Neural cell (in vitro differentiated cells): ENCODE measurements around the gene ACER1. TPM values are rescaled to one million over a fixed set of nuclear protein-coding genes. Genes with fewer than 3 reads are reported as not detected.

Experiments
- H2AFZ ChIP-seq: fragments of 200-600, 300-800 bp; sonication (generic), shearing (Covaris generic); 2 replicates; pipeline ENCODE4 v1.6.0; 2014; ENCODE audit warnings: low read depth, mild to moderate bottlenecking, antibody characterized with exemption, low read length, moderate library complexity
- H3F3A ChIP-seq: fragments of 200-600 bp; shearing (Covaris generic); 2 replicates; pipeline ENCODE4 v1.6.1; 2016; ENCODE audit warnings: mild to moderate bottlenecking, moderate library complexity, mixed read lengths, antibody characterized with exemption, low read length; ENCODE audit not compliant: insufficient read depth, poor library complexity, severe bottlenecking
- H3K27ac ChIP-seq: fragments of 200-600, 300-800 bp; sonication (generic), shearing (Covaris generic); 2 replicates; pipeline ENCODE4 v1.5.1; 2014; ENCODE audit warnings: mild to moderate bottlenecking, low read length, moderate library complexity
- H3K27me3 ChIP-seq: fragments of 300-800, 200-600 bp; sonication (generic), shearing (Covaris generic); 2 replicates; pipeline ENCODE4 v1.6.0; 2014; ENCODE audit warnings: mild to moderate bottlenecking, low read depth, low read length, moderate library complexity; ENCODE audit not compliant: insufficient read depth
- H3K36me3 ChIP-seq: fragments of 300-800, 200-600 bp; sonication (generic), shearing (Covaris generic); 2 replicates; pipeline ENCODE4 v1.5.1; 2014; ENCODE audit warnings: mild to moderate bottlenecking, antibody characterized with exemption, low read length, moderate library complexity; ENCODE audit not compliant: insufficient read depth
- H3K4me2 ChIP-seq: fragments of 300-800, 200-600 bp; sonication (generic), shearing (Covaris generic); 2 replicates; pipeline ENCODE4 v1.6.0; 2014; ENCODE audit warnings: mild to moderate bottlenecking, low read length
- H3K4me3 ChIP-seq: fragments of 300-800, 200-600 bp; sonication (generic), shearing (Covaris generic); 2 replicates; pipeline ENCODE4 v1.5.1; 2014; ENCODE audit warnings: mild to moderate bottlenecking, low read length, moderate library complexity
- H3K79me2 ChIP-seq: fragments of 200-600 bp; shearing (Covaris generic); replicated peaks from 2 replicates; pipeline ENCODE4 v1.6.0; 2014; ENCODE audit warnings: mild to moderate bottlenecking, low read length, moderate library complexity; ENCODE audit not compliant: insufficient read depth
- H3K9ac ChIP-seq: fragments of 300-800, 200-600 bp; sonication (generic), shearing (Covaris generic); 2 replicates; pipeline ENCODE4 v1.6.1; 2016; ENCODE audit warnings: mild to moderate bottlenecking, low read length, mixed read lengths
- H3K9me2 ChIP-seq: fragments of 200-600 bp; shearing (Covaris generic); 2 replicates; pipeline ENCODE4 v1.6.1; 2016; ENCODE audit warnings: mild to moderate bottlenecking, low read length, mixed read lengths; ENCODE audit not compliant: insufficient read depth
- H3K9me3 ChIP-seq: fragments of 200-600, 300-800 bp; sonication (generic), shearing (Covaris generic); 2 replicates; pipeline ENCODE4 v1.6.1; 2016; ENCODE audit warnings: mild to moderate bottlenecking, mixed run types, low read length, moderate library complexity, mixed read lengths
- H4K20me1 ChIP-seq: fragments of 200-600 bp; shearing (Covaris generic); 2 replicates; pipeline ENCODE4 v1.6.1; 2016; ENCODE audit warnings: mild to moderate bottlenecking, mixed run types; ENCODE audit not compliant: insufficient read depth
- EP300 ChIP-seq: fragments of 450-650 bp; conservative IDR thresholded peaks from 2 replicates; pipeline ENCODE4 v1.6.1; 2014; ENCODE audit warnings: antibody characterized with exemption, mild to moderate bottlenecking, moderate library complexity; ENCODE audit not compliant: poor library complexity, severe bottlenecking
- EZH2 ChIP-seq: fragments of 200-600, 300-800 bp; shearing (Covaris generic), sonication (generic); IDR thresholded peaks from 2 replicates; pipeline ENCODE4 v1.6.1; 2014; ENCODE audit warnings: antibody characterized with exemption, low read length, borderline replicate concordance, mild to moderate bottlenecking; ENCODE audit not compliant: insufficient read depth, poor library complexity, severe bottlenecking
- MXI1 ChIP-seq: fragments of 450-650 bp; conservative IDR thresholded peaks from 2 replicates; pipeline ENCODE4 v1.6.1; 2014; ENCODE audit warnings: antibody characterized with exemption, mild to moderate bottlenecking; ENCODE audit not compliant: poor library complexity, severe bottlenecking
- POLR2AphosphoS5 ChIP-seq: IDR thresholded peaks from 2 replicates; pipeline ENCODE4 v1.6.1; 2012
- RAD21 ChIP-seq: fragments of 450-650 bp; conservative IDR thresholded peaks from 2 replicates; pipeline ENCODE4 v1.6.1; 2014; ENCODE audit warnings: antibody characterized with exemption, mild to moderate bottlenecking, moderate library complexity
- SMC3 ChIP-seq: fragments of 450-650 bp; conservative IDR thresholded peaks from 2 replicates; pipeline ENCODE4 v1.6.1; 2014; ENCODE audit warnings: antibody characterized with exemption, mild to moderate bottlenecking, moderate library complexity; ENCODE audit not compliant: poor library complexity
- TAF1 ChIP-seq: IDR thresholded peaks from 2 replicates; pipeline ENCODE4 v1.6.1; 2012; ENCODE audit warnings: low read depth
- polyA plus RNA-seq: library from polyadenylated mRNA; depleted of rRNA; stranded (reverse); fragments of >200 nt; gene quantifications from 2 replicates; pipeline ENCODE4 v1.2.3, GENCODE V29; 2014
- TF ChIP-seq, protein P1 (sequence below): IDR thresholded peaks from 2 replicates; pipeline ENCODE4 v1.6.1; 2012; ENCODE audit warnings: borderline replicate concordance
- TF ChIP-seq, protein P2 (sequence below): fragments of 450-650 bp; IDR thresholded peaks from 2 replicates; pipeline ENCODE4 v1.5.1; 2014; ENCODE audit warnings: antibody characterized with exemption, mild to moderate bottlenecking, moderate library complexity; ENCODE audit not compliant: poor library complexity, severe bottlenecking

The ACER1 gene
- polyA plus RNA-seq, 1 donor from 2014 or later: not detected

DNA sequence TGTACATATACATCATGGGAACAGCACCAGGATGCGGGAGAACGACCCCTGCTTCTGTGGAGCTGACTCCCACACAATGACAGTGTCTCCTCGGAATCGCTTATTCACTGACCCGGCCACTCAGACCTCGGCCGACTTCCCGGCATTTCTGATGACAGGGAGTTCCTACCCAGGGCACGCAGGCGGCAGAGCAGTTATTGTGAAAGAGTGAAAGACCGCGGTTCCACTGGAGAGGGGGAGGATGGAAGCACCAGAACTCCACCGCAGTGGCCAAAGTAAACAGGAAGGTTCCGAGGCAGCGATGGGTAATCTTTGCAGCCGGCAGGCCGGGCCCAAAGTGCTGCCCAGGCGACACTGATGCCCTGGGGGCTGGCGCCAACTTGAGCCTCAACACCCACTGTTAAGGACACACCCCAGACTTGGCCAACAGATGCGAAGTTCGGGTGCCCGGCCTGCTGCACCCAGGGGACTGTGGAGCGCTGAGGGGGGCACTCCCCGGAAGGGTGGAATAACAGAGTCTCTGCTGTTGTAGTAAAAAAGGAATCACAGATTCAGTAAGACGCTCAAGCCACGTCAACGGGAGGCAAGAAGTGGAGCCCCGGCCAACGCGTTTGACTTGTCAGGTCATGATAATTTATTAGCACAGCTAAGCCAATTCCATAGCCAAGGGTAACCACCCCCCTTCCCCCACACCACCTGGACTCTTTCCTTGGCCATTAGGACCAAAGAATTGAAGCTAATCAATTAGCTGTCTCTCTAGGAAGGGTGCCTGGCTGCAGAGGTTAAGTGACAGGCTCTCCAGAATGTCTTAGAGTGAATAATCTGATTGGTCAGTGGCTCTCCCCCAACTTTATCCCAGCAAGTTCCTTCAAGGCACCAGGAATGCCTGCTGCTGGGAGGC, 59.5 kb downstream of the ACER1 start:
- peaks cover 8% of the 10 kb centered on the region for H4K20me1 ChIP-seq
- H3K9ac ChIP-seq: no peak overlapping the region
- H3K27ac ChIP-seq: no peak overlapping the region
- peaks cover 88% of the 10 kb centered on the region for H3K79me2 ChIP-seq
- no peaks in the 10 kb centered on the region for H3K9me3 ChIP-seq
- no peaks in the 10 kb centered on the region for H3K9me2 ChIP-seq
- TF ChIP-seq EZH2 (no peak), RAD21 (no peak), MXI1 (no peak), SMC3 (no peak), EP300 (no peak), POLR2AphosphoS5 (no peak), TAF1 (no peak)
- TF ChIP-seq, protein P1, sequence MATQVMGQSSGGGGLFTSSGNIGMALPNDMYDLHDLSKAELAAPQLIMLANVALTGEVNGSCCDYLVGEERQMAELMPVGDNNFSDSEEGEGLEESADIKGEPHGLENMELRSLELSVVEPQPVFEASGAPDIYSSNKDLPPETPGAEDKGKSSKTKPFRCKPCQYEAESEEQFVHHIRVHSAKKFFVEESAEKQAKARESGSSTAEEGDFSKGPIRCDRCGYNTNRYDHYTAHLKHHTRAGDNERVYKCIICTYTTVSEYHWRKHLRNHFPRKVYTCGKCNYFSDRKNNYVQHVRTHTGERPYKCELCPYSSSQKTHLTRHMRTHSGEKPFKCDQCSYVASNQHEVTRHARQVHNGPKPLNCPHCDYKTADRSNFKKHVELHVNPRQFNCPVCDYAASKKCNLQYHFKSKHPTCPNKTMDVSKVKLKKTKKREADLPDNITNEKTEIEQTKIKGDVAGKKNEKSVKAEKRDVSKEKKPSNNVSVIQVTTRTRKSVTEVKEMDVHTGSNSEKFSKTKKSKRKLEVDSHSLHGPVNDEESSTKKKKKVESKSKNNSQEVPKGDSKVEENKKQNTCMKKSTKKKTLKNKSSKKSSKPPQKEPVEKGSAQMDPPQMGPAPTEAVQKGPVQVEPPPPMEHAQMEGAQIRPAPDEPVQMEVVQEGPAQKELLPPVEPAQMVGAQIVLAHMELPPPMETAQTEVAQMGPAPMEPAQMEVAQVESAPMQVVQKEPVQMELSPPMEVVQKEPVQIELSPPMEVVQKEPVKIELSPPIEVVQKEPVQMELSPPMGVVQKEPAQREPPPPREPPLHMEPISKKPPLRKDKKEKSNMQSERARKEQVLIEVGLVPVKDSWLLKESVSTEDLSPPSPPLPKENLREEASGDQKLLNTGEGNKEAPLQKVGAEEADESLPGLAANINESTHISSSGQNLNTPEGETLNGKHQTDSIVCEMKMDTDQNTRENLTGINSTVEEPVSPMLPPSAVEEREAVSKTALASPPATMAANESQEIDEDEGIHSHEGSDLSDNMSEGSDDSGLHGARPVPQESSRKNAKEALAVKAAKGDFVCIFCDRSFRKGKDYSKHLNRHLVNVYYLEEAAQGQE: no peak
- TF ChIP-seq, protein P2, sequence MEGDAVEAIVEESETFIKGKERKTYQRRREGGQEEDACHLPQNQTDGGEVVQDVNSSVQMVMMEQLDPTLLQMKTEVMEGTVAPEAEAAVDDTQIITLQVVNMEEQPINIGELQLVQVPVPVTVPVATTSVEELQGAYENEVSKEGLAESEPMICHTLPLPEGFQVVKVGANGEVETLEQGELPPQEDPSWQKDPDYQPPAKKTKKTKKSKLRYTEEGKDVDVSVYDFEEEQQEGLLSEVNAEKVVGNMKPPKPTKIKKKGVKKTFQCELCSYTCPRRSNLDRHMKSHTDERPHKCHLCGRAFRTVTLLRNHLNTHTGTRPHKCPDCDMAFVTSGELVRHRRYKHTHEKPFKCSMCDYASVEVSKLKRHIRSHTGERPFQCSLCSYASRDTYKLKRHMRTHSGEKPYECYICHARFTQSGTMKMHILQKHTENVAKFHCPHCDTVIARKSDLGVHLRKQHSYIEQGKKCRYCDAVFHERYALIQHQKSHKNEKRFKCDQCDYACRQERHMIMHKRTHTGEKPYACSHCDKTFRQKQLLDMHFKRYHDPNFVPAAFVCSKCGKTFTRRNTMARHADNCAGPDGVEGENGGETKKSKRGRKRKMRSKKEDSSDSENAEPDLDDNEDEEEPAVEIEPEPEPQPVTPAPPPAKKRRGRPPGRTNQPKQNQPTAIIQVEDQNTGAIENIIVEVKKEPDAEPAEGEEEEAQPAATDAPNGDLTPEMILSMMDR: no peak
- no peak overlapping the region for H2AFZ ChIP-seq
- H3K4me3 ChIP-seq: no peak overlapping the region
- H3F3A ChIP-seq: no peaks in the 10 kb centered on the region
- H3K36me3 ChIP-seq: no peaks in the 10 kb centered on the region
- no peaks in the 10 kb centered on the region for H3K27me3 ChIP-seq
- no peak overlapping the region for H3K4me2 ChIP-seq

DNA sequence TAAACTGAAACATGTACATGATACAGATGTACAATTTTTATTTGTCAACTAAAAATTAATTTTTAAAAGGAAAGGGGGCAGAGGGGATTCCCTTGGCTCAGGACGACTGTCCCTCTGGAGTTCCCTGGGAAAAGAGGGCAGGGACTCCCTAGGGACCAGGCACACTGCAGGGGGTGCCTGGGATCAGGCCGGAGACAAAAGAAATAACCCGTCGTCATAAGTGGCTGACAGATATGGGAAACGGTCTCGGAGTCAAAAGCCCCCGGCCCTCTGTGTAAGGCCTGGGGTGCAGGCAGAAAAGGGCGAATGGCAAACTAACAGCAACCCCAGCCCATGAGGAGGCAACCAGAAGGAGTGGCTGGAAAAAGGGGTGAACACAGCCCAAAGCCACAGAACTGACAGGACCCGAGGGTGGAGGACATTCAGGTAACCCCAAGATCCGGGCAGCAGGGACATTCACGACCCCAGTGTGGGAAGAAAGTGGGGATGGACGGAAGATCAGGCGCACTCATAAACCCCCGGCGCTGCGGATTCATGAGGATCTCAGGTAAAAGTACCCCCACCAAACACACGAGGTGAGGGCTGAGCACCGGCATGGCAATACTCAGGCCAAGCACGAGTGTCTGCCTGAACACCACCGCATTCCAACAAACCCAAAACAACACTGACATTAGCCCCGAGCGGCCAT, 60.4 kb downstream of the ACER1 start:
- TF ChIP-seq EZH2 (no peak), TAF1 (no peak), SMC3 (no peak), MXI1 (no peak), EP300 (no peak), RAD21 (no peak), POLR2AphosphoS5 (no peak)
- TF ChIP-seq, protein P1: no peak
- TF ChIP-seq, protein P2: no peak
- Histone ChIP-seq H2AFZ (no peak overlapping the region), H3K27ac (no peak overlapping the region), H4K20me1 (peaks cover 8% of the 10 kb centered on the region), H3K4me3 (no peak overlapping the region), H3K9me3 (no peaks in the 10 kb centered on the region), H3K27me3 (no peaks in the 10 kb centered on the region), H3K9ac (no peak overlapping the region), H3K4me2 (no peak overlapping the region), H3K9me2 (no peaks in the 10 kb centered on the region), H3K36me3 (no peaks in the 10 kb centered on the region), H3F3A (no peaks in the 10 kb centered on the region), H3K79me2 (peaks cover 82% of the 10 kb centered on the region)
